ENCODE results near the gene GLIS2. TPM values are rescaled to one million over a fixed set of nuclear protein-coding genes. Genes with fewer than 3 reads are reported as not detected.

GLIS2 gene
- total and polyA plus RNA-seq, 2 of the 4 experiments (the other 2 are of a cell fraction), result 0.36 to 8.4 TPM

- TF ChIP-seq RCOR1 (IDR thresholded peaks at IDR 0.05; ENCODE audit: insufficient replicate concordance, low read length), result no peak
- TF ChIP-seq MAFK (IDR thresholded peaks at IDR 0.05; ENCODE audit: low read depth, low read length), result no peak
- TF ChIP-seq ELK1 (IDR thresholded peaks at IDR 0.05; ENCODE audit: borderline replicate concordance, low read depth, low read length), result no peak
- TF ChIP-seq RFX5 (IDR thresholded peaks at IDR 0.05; ENCODE audit: low read depth, low read length), result no peak
- no peak for TF ChIP-seq BHLHE40 (IDR thresholded peaks at IDR 0.05; ENCODE audit: low read depth, low read length)
These were observed 1.1 kb downstream of the GLIS2 start (continued) for GRCh38 chr16:4316864-4317531.

Measured in IMR-90 (cell line).